Measurements from ENCODE around the gene FRMPD4. TPM values are rescaled to one million over a fixed set of nuclear protein-coding genes. Genes with fewer than 3 reads are reported as not detected.
"Not testable (repeated sequence)": the region's sequence is repeated elsewhere in the genome, so short reads cannot be mapped to it uniquely, and the experiment has no call there.

The FRMPD4 gene
- total RNA-seq, 4 donors from 2014 or later: 0.17 to 0.83 (median 0.46) TPM

DNA sequence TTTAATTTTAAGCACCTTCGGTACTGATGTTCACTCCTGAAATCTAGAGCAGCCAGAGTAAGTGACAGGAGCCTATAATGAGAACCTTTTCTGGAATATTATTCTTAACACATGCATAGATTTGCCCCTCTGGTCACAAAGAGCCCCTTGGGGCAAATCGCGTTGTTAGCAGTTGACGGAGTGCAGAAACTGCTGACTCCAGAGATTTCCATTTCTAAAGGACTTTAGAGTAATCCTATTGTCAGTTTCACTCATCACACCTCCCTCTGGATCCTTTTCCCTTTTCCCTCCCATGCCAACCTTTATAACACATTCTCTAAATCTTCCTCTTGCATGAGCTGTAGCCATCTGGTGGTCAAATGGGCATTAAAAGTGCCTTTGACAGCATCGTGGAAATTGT lies 388.0 kb downstream of the FRMPD4 start:
- no peak overlapping the region for H3K27ac ChIP-seq (replicated peaks in 1 of 4)
- intact Hi-C loops (cut with DNase I): no loop called here
- no peaks in the 10 kb centered on the region for H3K9me3 ChIP-seq
- no peak overlapping the region for H3K4me3 ChIP-seq
- no peaks in the 10 kb centered on the region for H3K36me3 ChIP-seq
- DNase-seq (ENCODE audit: extremely low spot score): no peak
- no peaks in the 10 kb centered on the region for H3K4me1 ChIP-seq
- 48% methylated on average over 5 of the region's 5 CpGs for WGBS
- no peaks in the 10 kb centered on the region for H3K27me3 ChIP-seq
- no peak for TF ChIP-seq POLR2A (IDR thresholded peaks at IDR 0.05; ENCODE audit: low read depth)
- no peak for TF ChIP-seq POLR2AphosphoS5 (IDR thresholded peaks at IDR 0.05)
- TF ChIP-seq EP300 (IDR thresholded peaks at IDR 0.05): no peak
- TF ChIP-seq, protein P1, sequence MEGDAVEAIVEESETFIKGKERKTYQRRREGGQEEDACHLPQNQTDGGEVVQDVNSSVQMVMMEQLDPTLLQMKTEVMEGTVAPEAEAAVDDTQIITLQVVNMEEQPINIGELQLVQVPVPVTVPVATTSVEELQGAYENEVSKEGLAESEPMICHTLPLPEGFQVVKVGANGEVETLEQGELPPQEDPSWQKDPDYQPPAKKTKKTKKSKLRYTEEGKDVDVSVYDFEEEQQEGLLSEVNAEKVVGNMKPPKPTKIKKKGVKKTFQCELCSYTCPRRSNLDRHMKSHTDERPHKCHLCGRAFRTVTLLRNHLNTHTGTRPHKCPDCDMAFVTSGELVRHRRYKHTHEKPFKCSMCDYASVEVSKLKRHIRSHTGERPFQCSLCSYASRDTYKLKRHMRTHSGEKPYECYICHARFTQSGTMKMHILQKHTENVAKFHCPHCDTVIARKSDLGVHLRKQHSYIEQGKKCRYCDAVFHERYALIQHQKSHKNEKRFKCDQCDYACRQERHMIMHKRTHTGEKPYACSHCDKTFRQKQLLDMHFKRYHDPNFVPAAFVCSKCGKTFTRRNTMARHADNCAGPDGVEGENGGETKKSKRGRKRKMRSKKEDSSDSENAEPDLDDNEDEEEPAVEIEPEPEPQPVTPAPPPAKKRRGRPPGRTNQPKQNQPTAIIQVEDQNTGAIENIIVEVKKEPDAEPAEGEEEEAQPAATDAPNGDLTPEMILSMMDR (IDR thresholded peaks at IDR 0.05): no peak

DNA sequence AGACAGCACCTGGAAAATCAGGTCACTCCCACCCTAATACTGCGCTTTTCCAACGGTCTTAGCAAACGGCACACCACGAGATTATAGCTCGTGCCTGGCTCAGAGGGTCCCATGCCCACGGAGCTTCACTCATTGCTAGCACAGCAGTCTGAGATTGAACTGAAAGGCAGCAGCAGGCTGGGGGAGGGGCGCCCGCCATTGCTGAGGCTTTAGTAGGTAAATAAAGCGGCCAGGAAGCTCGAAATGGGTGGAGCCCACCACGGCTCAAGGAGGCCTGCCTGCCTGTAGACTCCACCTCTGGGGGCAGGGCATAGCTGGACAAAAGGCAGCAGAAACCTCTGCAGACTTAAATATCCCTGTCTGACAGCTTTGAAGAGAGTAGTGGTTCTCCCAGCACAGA lies 399.8 kb downstream of the FRMPD4 start:
- DNase-seq (ENCODE audit: extremely low spot score); H3K27ac ChIP-seq (replicated peaks in 1 of 4); H3K36me3 ChIP-seq; H3K27me3 ChIP-seq; intact Hi-C loops (cut with DNase I); H3K9me3 ChIP-seq; H3K4me3 ChIP-seq; H3K4me1 ChIP-seq: not testable (repeated sequence)
- WGBS: 68% methylated on average over 9 of the region's 11 CpGs

DNA sequence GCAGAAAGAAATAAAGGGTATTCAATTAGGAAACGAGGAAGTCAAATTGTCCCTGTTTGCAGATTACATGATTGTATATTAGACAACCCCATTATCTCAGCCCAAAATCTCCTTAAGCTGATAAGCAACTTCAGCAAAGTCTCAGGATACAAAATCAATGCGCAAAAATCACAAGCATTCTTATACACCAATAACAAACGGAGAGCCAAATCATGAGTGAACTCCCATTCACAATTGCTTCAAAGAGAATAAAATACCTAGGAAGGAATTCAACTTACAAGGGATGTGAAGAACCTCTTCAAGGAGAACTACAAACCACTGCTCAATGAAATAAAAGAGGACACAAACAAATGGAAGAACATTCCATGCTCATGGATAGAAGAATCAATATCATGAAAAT lies 404.0 kb downstream of the FRMPD4 start:
- H3K27ac ChIP-seq (replicated peaks in 1 of 4); H3K36me3 ChIP-seq; H3K4me1 ChIP-seq; H3K9me3 ChIP-seq; DNase-seq (ENCODE audit: extremely low spot score); H3K27me3 ChIP-seq; intact Hi-C loops (cut with DNase I); H3K4me3 ChIP-seq: not testable (repeated sequence)
- 61% methylated on average over 3 of the region's 3 CpGs for WGBS

DNA sequence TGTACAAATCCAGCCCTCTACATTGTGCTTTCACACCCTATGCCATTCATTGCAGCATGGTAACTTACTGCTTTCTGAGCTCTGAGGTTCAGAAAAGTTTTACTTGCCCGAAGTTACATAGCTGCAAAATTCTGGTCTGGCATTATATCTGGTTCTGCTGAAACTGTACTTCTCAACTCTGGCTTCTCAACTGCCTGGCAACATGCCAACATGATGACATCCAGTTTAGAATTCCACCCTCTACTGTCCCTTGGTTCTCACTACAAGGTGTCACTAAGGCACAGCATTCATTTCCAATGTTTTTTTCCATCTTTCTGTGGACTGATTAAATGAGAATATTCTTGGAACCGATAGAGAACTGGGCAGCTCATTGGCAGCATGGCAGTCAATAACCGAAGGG lies 410.1 kb downstream of the FRMPD4 start:
- no peaks in the 10 kb centered on the region for H3K9me3 ChIP-seq
- WGBS: 85% methylated on average over 3 of the region's 3 CpGs
- DNase-seq (ENCODE audit: extremely low spot score): no peak
- TF ChIP-seq, protein P1 (IDR thresholded peaks at IDR 0.05): no peak
- TF ChIP-seq POLR2AphosphoS5 (IDR thresholded peaks at IDR 0.05) (no peak), POLR2A (IDR thresholded peaks at IDR 0.05; ENCODE audit: low read depth) (no peak), EP300 (IDR thresholded peaks at IDR 0.05) (no peak)
- H3K4me3 ChIP-seq: no peak overlapping the region
- no peaks in the 10 kb centered on the region for H3K4me1 ChIP-seq
- no peak overlapping the region for H3K27ac ChIP-seq (replicated peaks in 1 of 4)
- H3K27me3 ChIP-seq: no peaks in the 10 kb centered on the region
- H3K36me3 ChIP-seq: no peaks in the 10 kb centered on the region
- intact Hi-C loops (cut with DNase I): no loop called here

DNA sequence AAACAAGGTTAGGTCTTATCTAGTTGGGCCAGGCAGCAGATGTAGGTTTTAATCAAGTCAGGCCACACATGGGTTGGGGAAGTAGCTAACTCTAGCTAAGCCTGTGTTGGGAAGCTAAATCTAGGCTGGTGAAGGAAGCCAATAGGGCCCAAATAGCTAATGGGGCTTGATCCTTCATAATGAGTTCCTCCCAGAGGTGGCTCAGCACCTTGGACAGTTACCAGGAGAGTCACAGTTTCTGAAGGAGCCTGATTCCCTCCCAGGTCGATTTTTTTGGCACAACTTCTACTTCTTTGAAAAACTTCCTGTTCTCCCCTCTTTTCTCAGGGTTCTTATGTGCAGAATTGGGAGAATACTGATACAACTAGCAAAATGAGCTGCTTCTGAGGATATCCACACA lies 410.5 kb downstream of the FRMPD4 start:
- no peak for DNase-seq (ENCODE audit: extremely low spot score)
- intact Hi-C loops (cut with DNase I): no loop called here
- 6% methylated on average over 1 of the region's 1 CpG for WGBS

DNA sequence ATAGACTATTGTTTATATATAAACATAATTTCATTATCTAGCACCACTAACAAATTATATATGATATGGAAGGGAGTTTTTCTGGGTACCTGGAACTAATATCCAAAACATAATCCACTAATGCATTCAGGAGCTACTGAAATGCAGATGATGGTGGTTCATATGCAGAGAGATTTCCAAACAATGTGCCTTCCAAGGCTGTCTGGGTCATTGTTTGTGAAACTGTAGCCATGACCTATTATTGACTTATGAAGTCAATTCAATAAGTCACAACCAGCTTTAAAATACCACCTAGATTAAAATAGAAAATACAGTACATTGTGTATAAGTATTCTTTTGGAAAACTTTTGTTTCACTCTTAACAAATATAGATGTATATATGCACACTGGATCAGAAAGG lies 415.9 kb downstream of the FRMPD4 start:
- H3K4me1 ChIP-seq: no peaks in the 10 kb centered on the region
- H3K27me3 ChIP-seq: no peaks in the 10 kb centered on the region
- H3K27ac ChIP-seq (replicated peaks in 1 of 4): no peak overlapping the region
- H3K4me3 ChIP-seq: no peak overlapping the region
- intact Hi-C loops (cut with DNase I): no loop called here
- no peak for DNase-seq (ENCODE audit: extremely low spot score)
- TF ChIP-seq POLR2A (IDR thresholded peaks at IDR 0.05; ENCODE audit: low read depth): no peak
- no peak for TF ChIP-seq EP300 (IDR thresholded peaks at IDR 0.05)
- TF ChIP-seq, protein P1 (IDR thresholded peaks at IDR 0.05): no peak
- H3K36me3 ChIP-seq: no peaks in the 10 kb centered on the region
- no peaks in the 10 kb centered on the region for H3K9me3 ChIP-seq

More for the DNA sequence above, 410.5 kb downstream of the FRMPD4 start:
- no peaks in the 10 kb centered on the region for H3K9me3 ChIP-seq
- no peaks in the 10 kb centered on the region for H3K36me3 ChIP-seq
- TF ChIP-seq POLR2AphosphoS5 (IDR thresholded peaks at IDR 0.05) (no peak), POLR2A (IDR thresholded peaks at IDR 0.05; ENCODE audit: low read depth) (no peak), EP300 (IDR thresholded peaks at IDR 0.05) (no peak)
- TF ChIP-seq, protein P1 (IDR thresholded peaks at IDR 0.05): no peak
- no peak overlapping the region for H3K4me3 ChIP-seq
- H3K4me1 ChIP-seq: no peaks in the 10 kb centered on the region
- H3K27ac ChIP-seq (replicated peaks in 1 of 4): no peak overlapping the region
- no peaks in the 10 kb centered on the region for H3K27me3 ChIP-seq
